HFFc6 (cell line): ENCODE results near the gene FLNB. TPM values are rescaled to one million over a fixed set of nuclear protein-coding genes. Genes with fewer than 3 reads are reported as not detected.

Experiments
- DNase-seq: peaks from one replicate; pipeline ENCODE4 v3.0.0-alpha.2; 2018
- H3K27ac Mint-ChIP-seq: 2 replicates; pipeline ENCODE4 v1.8.0; 2020; ENCODE audit warnings: mild to moderate bottlenecking, mixed read lengths
- H3K27me3 Mint-ChIP-seq: 2 replicates; pipeline ENCODE4 v1.8.0; 2021; ENCODE audit warnings: mild to moderate bottlenecking, moderate library complexity, mixed read lengths; ENCODE audit not compliant: insufficient read depth
- H3K36me3 Mint-ChIP-seq: 2 replicates; pipeline ENCODE4 v1.8.0; 2021; ENCODE audit warnings: low read depth, mixed read lengths
- H3K4me1 Mint-ChIP-seq: 2 replicates; pipeline ENCODE4 v1.8.0; 2020; ENCODE audit warnings: low read depth, mixed read lengths
- H3K4me3 Mint-ChIP-seq: 2 replicates; pipeline ENCODE4 v1.8.0; 2020; ENCODE audit warnings: mild to moderate bottlenecking, moderate library complexity, mixed read lengths
- H3K9me3 Mint-ChIP-seq: 2 replicates; pipeline ENCODE4 v1.8.0; 2020; ENCODE audit warnings: mild to moderate bottlenecking, mixed read lengths
- CTCF ChIP-seq: fragments of 200-600 bp; sonication (generic); IDR thresholded peaks from 2 replicates; pipeline ENCODE4 v1.5.0; 2021; ENCODE audit warnings: antibody characterized with exemption, mild to moderate bottlenecking
- total RNA-seq, 6 experiments: library from RNA; stranded (reverse); fragmentation: NEBNext Ultra II Directional; extraction: Animal tissue kit (Norgen Biotek cat#: 25700); gene quantifications; 2 replicates in 1 of 6; 3 replicates in 5 of 6; pipeline ENCODE4 v1.2.3, GENCODE V29; 2021

Gene FLNB
- total RNA-seq, 6 experiments from 2014 or later, result 93.8 to 117 (median 98.7) TPM

- Mint-ChIP-seq H3K9me3 (no peaks in the 10 kb centered on the region), H3K27me3 (peaks cover 4% of the 10 kb centered on the region), H3K27ac (no peak overlapping the region), H3K36me3 (peaks cover 46% of the 10 kb centered on the region), H3K4me3 (no peak overlapping the region), H3K4me1 (0 out of 2 replicates have a peak, but pooled peaks cover 6% of the 10 kb centered on the region)
- DNase-seq, result no peak
- no peak for TF ChIP-seq CTCF
Observed at GRCh38 chr3:58102976-58103451, 94.8 kb downstream of the FLNB start.

GRCh38 chr3:58104151-58104550 lies 95.9 kb downstream of the FLNB start:
- Mint-ChIP-seq H3K36me3 (peaks cover 47% of the 10 kb centered on the region), H3K27me3 (peaks cover 4% of the 10 kb centered on the region)
- no peak for TF ChIP-seq CTCF

GRCh38 chr3:58104712-58105111 lies 96.5 kb downstream of the FLNB start:
- no peaks in the 10 kb centered on the region for H3K9me3 Mint-ChIP-seq
- no peak for DNase-seq
- H3K27me3 Mint-ChIP-seq, result peaks cover 4% of the 10 kb centered on the region
- H3K4me1 Mint-ChIP-seq, result no peaks in the 10 kb centered on the region
- H3K36me3 Mint-ChIP-seq, result peaks cover 47% of the 10 kb centered on the region
- no peak for TF ChIP-seq CTCF
- no peak overlapping the region for H3K4me3 Mint-ChIP-seq
- H3K27ac Mint-ChIP-seq, result no peak overlapping the region

More at GRCh38 chr3:58104151-58104550, 95.9 kb downstream of the FLNB start:
- no peak overlapping the region for H3K4me3 Mint-ChIP-seq
- no peaks in the 10 kb centered on the region for H3K9me3 Mint-ChIP-seq
- no peaks in the 10 kb centered on the region for H3K4me1 Mint-ChIP-seq
- H3K27ac Mint-ChIP-seq, result no peak overlapping the region
- no peak for DNase-seq

- no peaks in the 10 kb centered on the region for H3K4me1 Mint-ChIP-seq
- TF ChIP-seq CTCF, result no peak
- H3K27ac Mint-ChIP-seq, result no peak overlapping the region
- H3K27me3 Mint-ChIP-seq, result peaks cover 4% of the 10 kb centered on the region
- no peak for DNase-seq
- H3K4me3 Mint-ChIP-seq, result no peak overlapping the region
- peaks cover 48% of the 10 kb centered on the region for H3K36me3 Mint-ChIP-seq
- no peaks in the 10 kb centered on the region for H3K9me3 Mint-ChIP-seq
Observed at GRCh38 chr3:58105196-58105595, 97.0 kb downstream of the FLNB start.

- Mint-ChIP-seq H3K36me3 (peaks cover 47% of the 10 kb centered on the region), H3K4me3 (no peak overlapping the region), H3K9me3 (no peaks in the 10 kb centered on the region), H3K27ac (no peak overlapping the region), H3K4me1 (no peaks in the 10 kb centered on the region), H3K27me3 (peaks cover 4% of the 10 kb centered on the region)
- TF ChIP-seq CTCF, result no peak
- DNase-seq, result no peak
Observed at GRCh38 chr3:58106061-58106460, 97.8 kb downstream of the FLNB start.

GRCh38 chr3:58106640-58107039 lies 98.4 kb downstream of the FLNB start:
- DNase-seq, result no peak
- no peak for TF ChIP-seq CTCF
- no peak overlapping the region for H3K27ac Mint-ChIP-seq
- H3K4me1 Mint-ChIP-seq, result no peaks in the 10 kb centered on the region
- peaks cover 4% of the 10 kb centered on the region for H3K27me3 Mint-ChIP-seq
- H3K36me3 Mint-ChIP-seq, result peaks cover 41% of the 10 kb centered on the region
- H3K9me3 Mint-ChIP-seq, result no peaks in the 10 kb centered on the region
- H3K4me3 Mint-ChIP-seq, result no peak overlapping the region
